HepG2 (cell line): Measurements from ENCODE around the gene IL22RA1. TPM values are rescaled to one million over a fixed set of nuclear protein-coding genes. Genes with fewer than 3 reads are reported as not detected.

Experiments
- ARNT2 ChIP-seq: sonication (generic); formaldehyde crosslinking; IDR thresholded peaks from 2 replicates; pipeline ENCODE4 v1.8.0; 2022; ENCODE audit warnings: mild to moderate bottlenecking, low read depth, missing genetic modification reagents, moderate library complexity
- DMAP1 ChIP-seq: IDR thresholded peaks from 2 replicates; pipeline ENCODE4 v1.6.1; 2016
- HDAC1 ChIP-seq: sonication (generic); formaldehyde crosslinking; IDR thresholded peaks from 2 replicates; pipeline ENCODE4 v1.5.1; 2020; ENCODE audit warnings: mild to moderate bottlenecking, missing genetic modification reagents
- HNRNPH1 ChIP-seq: fragments of 200-400 bp; formaldehyde crosslinking; optimal IDR thresholded peaks from 2 replicates; pipeline ENCODE3; 2017; ENCODE audit warnings: mild to moderate bottlenecking, low read depth, low read length
- MBNL3 ChIP-seq: fragments of 250-450 bp; sonication (Bioruptor Pico); conservative IDR thresholded peaks from 2 replicates; pipeline ENCODE4 v1.8.0; 2022; ENCODE audit warnings: mild to moderate bottlenecking, inconsistent platforms
- PAWR ChIP-seq: sonication (generic); formaldehyde crosslinking; IDR thresholded peaks from 2 replicates; pipeline ENCODE4 v1.4.0; 2020; ENCODE audit warnings: missing genetic modification reagents, mild to moderate bottlenecking, borderline replicate concordance
- SP4 ChIP-seq: sonication (generic); formaldehyde crosslinking; IDR thresholded peaks from 2 replicates; pipeline ENCODE4 v1.8.1; 2023; ENCODE audit warnings: mild to moderate bottlenecking, missing genetic modification reagents
- ZFYVE20 ChIP-seq: sonication (generic); formaldehyde crosslinking; IDR thresholded peaks from 2 replicates; pipeline ENCODE4 v1.8.0; 2023; ENCODE audit warnings: low read depth, mild to moderate bottlenecking, moderate library complexity, missing genetic modification reagents, borderline replicate concordance
- ZNF207 ChIP-seq: fragments of 450-650 bp; IDR thresholded peaks from 2 replicates; pipeline ENCODE4 v1.6.1; 2016; ENCODE audit warnings: antibody characterized with exemption, borderline replicate concordance
- ZNF326 ChIP-seq: sonication (generic); formaldehyde crosslinking; IDR thresholded peaks from 2 replicates; pipeline ENCODE4 v1.4.0; 2020; ENCODE audit warnings: missing genetic modification reagents, borderline replicate concordance
- ZNF335 ChIP-seq: sonication (generic); formaldehyde crosslinking; IDR thresholded peaks from 2 replicates; pipeline ENCODE4 v1.4.0; 2020; ENCODE audit warnings: missing genetic modification reagents
- polyA plus RNA-seq, 8 experiments: library from polyadenylated mRNA; depleted of rRNA in 3 of 8; stranded (reverse) in 7 of 8; unstranded in 1 of 8; fragments of >200 nt; fragmentation: Illumina TruSeq in 4 of 8; extraction: Trizol in 4 of 8; gene quantifications; 2 replicates each; pipeline versions ENCODE4 v1.2.1 to v1.2.3, GENCODE V29; 2011 to 2016; ENCODE audit warnings: low read depth in 4 of 8, missing spikeins in 1 of 8, mixed read lengths in 1 of 8; ENCODE audit not compliant: insufficient read depth in 1 of 8
- total RNA-seq, 5 experiments: library from RNA; depleted of rRNA; stranded (reverse); fragments of >200 nt; fragmentation: Illumina TruSeq; extraction: Trizol; gene quantifications; 2 replicates each; pipeline ENCODE4 v1.2.3, GENCODE V29; 2016; ENCODE audit warnings: low read depth in 1 of 5
- TF ChIP-seq, protein P1 (sequence below), 2 experiments: sonication (generic) in 1 of 2; formaldehyde crosslinking in 1 of 2; IDR thresholded peaks; 2 replicates each; pipeline versions ENCODE4 v1.4.0 to v1.6.1; 2018 to 2020; ENCODE audit warnings: missing genetic modification reagents in 2 of 2, borderline replicate concordance in 1 of 2, low read depth in 1 of 2, mild to moderate bottlenecking in 1 of 2, missing biosample characterization in 1 of 2
- TF ChIP-seq, protein P2 (sequence below): sonication (generic); formaldehyde crosslinking; IDR thresholded peaks from 2 replicates; pipeline ENCODE4 v1.4.0; 2020; ENCODE audit warnings: missing genetic modification reagents
- TF ChIP-seq, protein P3 (sequence below): IDR thresholded peaks from 2 replicates; pipeline ENCODE4 v1.4.0; 2020; ENCODE audit warnings: mild to moderate bottlenecking, missing genetic modification reagents
- TF ChIP-seq, protein P4 (sequence below): sonication (generic); formaldehyde crosslinking; conservative IDR thresholded peaks from 2 replicates; pipeline ENCODE4 v1.4.0; 2020; ENCODE audit warnings: missing genetic modification reagents

Gene IL22RA1
- total and polyA plus RNA-seq, 2 of the 13 experiments (the other 11 are each of a cell fraction or from before 2014, with no cell fraction given) = 4.4 to 10.2 TPM

DNA sequence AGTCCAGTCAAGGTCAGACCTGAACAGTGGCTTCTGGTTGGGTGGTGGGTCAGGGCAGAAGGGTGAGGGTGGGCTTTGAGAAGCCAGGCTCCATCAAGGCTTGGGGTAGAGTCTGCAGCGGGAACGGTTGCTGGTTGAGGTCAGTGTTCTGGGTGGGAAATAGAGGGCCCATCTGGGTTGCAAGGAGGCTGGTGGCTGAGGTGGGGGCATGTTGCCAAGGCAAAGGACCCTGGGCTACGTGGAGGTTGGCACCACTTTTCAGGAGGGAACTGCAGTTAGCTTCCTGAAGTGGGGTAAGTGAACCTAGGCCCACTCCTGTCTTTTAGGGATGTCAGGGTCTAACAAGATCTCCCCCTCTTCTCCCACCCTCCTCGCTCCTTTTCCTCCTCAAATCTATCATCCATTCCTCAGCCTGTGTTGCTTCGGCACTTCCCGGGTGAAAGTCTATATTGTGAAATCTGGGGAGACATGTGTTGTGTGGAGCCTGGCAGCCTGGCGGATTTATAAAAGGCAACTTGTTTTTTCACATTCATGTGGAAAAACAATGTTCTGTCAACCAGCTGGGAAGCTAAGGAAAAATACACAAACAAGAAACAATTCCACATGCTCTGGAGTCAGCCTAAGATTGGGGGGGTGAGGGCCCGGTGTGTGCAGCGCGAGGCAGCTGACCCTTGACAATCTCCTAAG, 1.5 kb downstream of the IL22RA1 start (continued):
- TF ChIP-seq, protein P1, sequence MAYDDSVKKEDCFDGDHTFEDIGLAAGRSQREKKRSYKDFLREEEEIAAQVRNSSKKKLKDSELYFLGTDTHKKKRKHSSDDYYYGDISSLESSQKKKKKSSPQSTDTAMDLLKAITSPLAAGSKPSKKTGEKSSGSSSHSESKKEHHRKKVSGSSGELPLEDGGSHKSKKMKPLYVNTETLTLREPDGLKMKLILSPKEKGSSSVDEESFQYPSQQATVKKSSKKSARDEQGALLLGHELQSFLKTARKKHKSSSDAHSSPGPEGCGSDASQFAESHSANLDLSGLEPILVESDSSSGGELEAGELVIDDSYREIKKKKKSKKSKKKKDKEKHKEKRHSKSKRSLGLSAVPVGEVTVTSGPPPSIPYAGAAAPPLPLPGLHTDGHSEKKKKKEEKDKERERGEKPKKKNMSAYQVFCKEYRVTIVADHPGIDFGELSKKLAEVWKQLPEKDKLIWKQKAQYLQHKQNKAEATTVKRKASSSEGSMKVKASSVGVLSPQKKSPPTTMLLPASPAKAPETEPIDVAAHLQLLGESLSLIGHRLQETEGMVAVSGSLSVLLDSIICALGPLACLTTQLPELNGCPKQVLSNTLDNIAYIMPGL (CRISPR knock-in tag; IDR thresholded peaks at IDR 0.05; ENCODE audit: borderline replicate concordance in 1 of 2, low read depth in 1 of 2) = 0 out of 4 replicates have a peak, but pooled peaks of 1 of the 2 experiments have one; percentile 15
- no peak for TF ChIP-seq ZNF335 (CRISPR knock-in tag)
- TF ChIP-seq HDAC1 (CRISPR knock-in tag) = no peak
- TF ChIP-seq, protein P2, sequence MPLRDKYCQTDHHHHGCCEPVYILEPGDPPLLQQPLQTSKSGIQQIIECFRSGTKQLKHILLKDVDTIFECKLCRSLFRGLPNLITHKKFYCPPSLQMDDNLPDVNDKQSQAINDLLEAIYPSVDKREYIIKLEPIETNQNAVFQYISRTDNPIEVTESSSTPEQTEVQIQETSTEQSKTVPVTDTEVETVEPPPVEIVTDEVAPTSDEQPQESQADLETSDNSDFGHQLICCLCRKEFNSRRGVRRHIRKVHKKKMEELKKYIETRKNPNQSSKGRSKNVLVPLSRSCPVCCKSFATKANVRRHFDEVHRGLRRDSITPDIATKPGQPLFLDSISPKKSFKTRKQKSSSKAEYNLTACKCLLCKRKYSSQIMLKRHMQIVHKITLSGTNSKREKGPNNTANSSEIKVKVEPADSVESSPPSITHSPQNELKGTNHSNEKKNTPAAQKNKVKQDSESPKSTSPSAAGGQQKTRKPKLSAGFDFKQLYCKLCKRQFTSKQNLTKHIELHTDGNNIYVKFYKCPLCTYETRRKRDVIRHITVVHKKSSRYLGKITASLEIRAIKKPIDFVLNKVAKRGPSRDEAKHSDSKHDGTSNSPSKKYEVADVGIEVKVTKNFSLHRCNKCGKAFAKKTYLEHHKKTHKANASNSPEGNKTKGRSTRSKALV (CRISPR knock-in tag) = no peak
- no peak for TF ChIP-seq MBNL3 (CRISPR knock-in tag)
- no peak for TF ChIP-seq ARNT2 (CRISPR knock-in tag)
- TF ChIP-seq HNRNPH1 = no peak
- TF ChIP-seq SP4 (CRISPR knock-in tag) = no peak
- TF ChIP-seq, protein P3, sequence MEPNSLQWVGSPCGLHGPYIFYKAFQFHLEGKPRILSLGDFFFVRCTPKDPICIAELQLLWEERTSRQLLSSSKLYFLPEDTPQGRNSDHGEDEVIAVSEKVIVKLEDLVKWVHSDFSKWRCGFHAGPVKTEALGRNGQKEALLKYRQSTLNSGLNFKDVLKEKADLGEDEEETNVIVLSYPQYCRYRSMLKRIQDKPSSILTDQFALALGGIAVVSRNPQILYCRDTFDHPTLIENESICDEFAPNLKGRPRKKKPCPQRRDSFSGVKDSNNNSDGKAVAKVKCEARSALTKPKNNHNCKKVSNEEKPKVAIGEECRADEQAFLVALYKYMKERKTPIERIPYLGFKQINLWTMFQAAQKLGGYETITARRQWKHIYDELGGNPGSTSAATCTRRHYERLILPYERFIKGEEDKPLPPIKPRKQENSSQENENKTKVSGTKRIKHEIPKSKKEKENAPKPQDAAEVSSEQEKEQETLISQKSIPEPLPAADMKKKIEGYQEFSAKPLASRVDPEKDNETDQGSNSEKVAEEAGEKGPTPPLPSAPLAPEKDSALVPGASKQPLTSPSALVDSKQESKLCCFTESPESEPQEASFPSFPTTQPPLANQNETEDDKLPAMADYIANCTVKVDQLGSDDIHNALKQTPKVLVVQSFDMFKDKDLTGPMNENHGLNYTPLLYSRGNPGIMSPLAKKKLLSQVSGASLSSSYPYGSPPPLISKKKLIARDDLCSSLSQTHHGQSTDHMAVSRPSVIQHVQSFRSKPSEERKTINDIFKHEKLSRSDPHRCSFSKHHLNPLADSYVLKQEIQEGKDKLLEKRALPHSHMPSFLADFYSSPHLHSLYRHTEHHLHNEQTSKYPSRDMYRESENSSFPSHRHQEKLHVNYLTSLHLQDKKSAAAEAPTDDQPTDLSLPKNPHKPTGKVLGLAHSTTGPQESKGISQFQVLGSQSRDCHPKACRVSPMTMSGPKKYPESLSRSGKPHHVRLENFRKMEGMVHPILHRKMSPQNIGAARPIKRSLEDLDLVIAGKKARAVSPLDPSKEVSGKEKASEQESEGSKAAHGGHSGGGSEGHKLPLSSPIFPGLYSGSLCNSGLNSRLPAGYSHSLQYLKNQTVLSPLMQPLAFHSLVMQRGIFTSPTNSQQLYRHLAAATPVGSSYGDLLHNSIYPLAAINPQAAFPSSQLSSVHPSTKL (CRISPR knock-in tag) = peak; percentile 54
- TF ChIP-seq ZNF207 = no peak
- no peak for TF ChIP-seq DMAP1 (CRISPR knock-in tag)
- no peak for TF ChIP-seq ZNF326 (CRISPR knock-in tag)
- TF ChIP-seq, protein P4, sequence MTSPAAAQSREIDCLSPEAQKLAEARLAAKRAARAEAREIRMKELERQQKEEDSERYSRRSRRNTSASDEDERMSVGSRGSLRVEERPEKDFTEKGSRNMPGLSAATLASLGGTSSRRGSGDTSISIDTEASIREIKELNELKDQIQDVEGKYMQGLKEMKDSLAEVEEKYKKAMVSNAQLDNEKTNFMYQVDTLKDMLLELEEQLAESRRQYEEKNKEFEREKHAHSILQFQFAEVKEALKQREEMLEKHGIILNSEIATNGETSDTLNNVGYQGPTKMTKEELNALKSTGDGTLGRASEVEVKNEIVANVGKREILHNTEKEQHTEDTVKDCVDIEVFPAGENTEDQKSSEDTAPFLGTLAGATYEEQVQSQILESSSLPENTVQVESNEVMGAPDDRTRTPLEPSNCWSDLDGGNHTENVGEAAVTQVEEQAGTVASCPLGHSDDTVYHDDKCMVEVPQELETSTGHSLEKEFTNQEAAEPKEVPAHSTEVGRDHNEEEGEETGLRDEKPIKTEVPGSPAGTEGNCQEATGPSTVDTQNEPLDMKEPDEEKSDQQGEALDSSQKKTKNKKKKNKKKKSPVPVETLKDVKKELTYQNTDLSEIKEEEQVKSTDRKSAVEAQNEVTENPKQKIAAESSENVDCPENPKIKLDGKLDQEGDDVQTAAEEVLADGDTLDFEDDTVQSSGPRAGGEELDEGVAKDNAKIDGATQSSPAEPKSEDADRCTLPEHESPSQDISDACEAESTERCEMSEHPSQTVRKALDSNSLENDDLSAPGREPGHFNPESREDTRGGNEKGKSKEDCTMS (CRISPR knock-in tag) = no peak
- no peak for TF ChIP-seq ZFYVE20
- no peak for TF ChIP-seq PAWR (CRISPR knock-in tag)
